MCF 10A (cell line): ENCODE results near the gene SASH1. TPM values are rescaled to one million over a fixed set of nuclear protein-coding genes. Genes with fewer than 3 reads are reported as not detected.

Experiments
- BruUV-seq: library from RNA; stranded (reverse); fragments of 400-500 nt; replicated peaks from 2 replicates; lab custom pipeline; 2021; lab: Mats Ljungman, UMichigan
- CTCF ChIA-PET: fragments of 300-600 bp; sonication (Branson Sonifier 250); formaldehyde crosslinking; extraction: SDS; loops from one replicate; lab custom pipeline; 2021; ENCODE audit warnings: antibody characterized with exemption, inconsistent platforms; lab: Yijun Ruan, JAX
- POLR2A ChIA-PET: fragments of 300-600, 350-650 bp; sonication (Branson Sonifier 250); formaldehyde crosslinking; extraction: SDS; loops from one replicate; lab custom pipeline; 2020; ENCODE audit warnings: antibody characterized with exemption, inconsistent platforms; lab: Yijun Ruan, JAX
- DNase-seq: peaks from one replicate; pipeline ENCODE4 v3.0.0-alpha.2; 2018; ENCODE audit not compliant: unreplicated experiment
- H3K27ac Mint-ChIP-seq: one replicate; pipeline ENCODE4 v1.8.0; 2022; ENCODE audit warnings: mild to moderate bottlenecking, low read depth, mixed read lengths; ENCODE audit not compliant: unreplicated experiment
- H3K27me3 Mint-ChIP-seq: one replicate; pipeline ENCODE4 v1.8.0; 2022; ENCODE audit warnings: mixed read lengths; ENCODE audit not compliant: insufficient read depth, unreplicated experiment
- H3K36me3 Mint-ChIP-seq: one replicate; pipeline ENCODE4 v1.8.0; 2022; ENCODE audit warnings: mild to moderate bottlenecking, moderate library complexity, mixed read lengths; ENCODE audit not compliant: insufficient read depth, unreplicated experiment
- H3K4me1 Mint-ChIP-seq: one replicate; pipeline ENCODE4 v1.8.0; 2022; ENCODE audit warnings: mixed read lengths; ENCODE audit not compliant: insufficient read depth, unreplicated experiment
- H3K4me3 Mint-ChIP-seq: one replicate; pipeline ENCODE4 v1.8.0; 2022; ENCODE audit warnings: mild to moderate bottlenecking, moderate library complexity, mixed read lengths; ENCODE audit not compliant: unreplicated experiment
- H3K9me3 Mint-ChIP-seq: one replicate; pipeline ENCODE4 v1.8.0; 2022; ENCODE audit warnings: mixed read lengths; ENCODE audit not compliant: unreplicated experiment
- CTCF ChIP-seq: fragments of 200-600 bp; IDR thresholded peaks from one replicate; pipeline ENCODE4 v1.8.0; 2022; ENCODE audit warnings: antibody characterized with exemption, mild to moderate bottlenecking; ENCODE audit not compliant: unreplicated experiment
- intact Hi-C: fragments of 100-400 bp; cut with micrococcal nuclease; formaldehyde crosslinking; loops from 2 replicates; pipeline ENCODE4 v1.14.1; 2022
- total RNA-seq: library from RNA; stranded (reverse); gene quantifications from 2 replicates; pipeline ENCODE4 v1.2.3, GENCODE V29; 2022

Gene SASH1
- total RNA-seq, 1 experiment from 2014 or later, result 18.4 TPM

GRCh38 chr6:148311966-148312669 is 30.5 kb upstream of the SASH1 start:
- H3K27me3 Mint-ChIP-seq, result no peaks in the 10 kb centered on the region
- intact Hi-C loops, result no loop called here
- no peak overlapping the region for H3K4me3 Mint-ChIP-seq
- no peak for DNase-seq
- no peak overlapping the region for H3K27ac Mint-ChIP-seq
- no peaks in the 10 kb centered on the region for H3K9me3 Mint-ChIP-seq
- no peak for TF ChIP-seq CTCF
- CTCF ChIA-PET, result interaction anchor here (0.7 kb wide), 2 partner anchors 12 to 61 kb away, joined by 3 read pairs; no protein-coding TSS in a partner anchor
- H3K36me3 Mint-ChIP-seq, result no peaks in the 10 kb centered on the region
- BruUV-seq, result no TSS peak
- POLR2A ChIA-PET, result no interaction called here
- no peaks in the 10 kb centered on the region for H3K4me1 Mint-ChIP-seq

- Mint-ChIP-seq H3K4me1 (no peaks in the 10 kb centered on the region), H3K36me3 (no peaks in the 10 kb centered on the region), H3K9me3 (no peaks in the 10 kb centered on the region), H3K4me3 (no peak overlapping the region), H3K27me3 (no peaks in the 10 kb centered on the region), H3K27ac (no peak overlapping the region)
- DNase-seq, result no peak
- BruUV-seq, result no TSS peak
- ChIA-PET POLR2A (interaction anchor here (0.7 kb wide), 1 partner anchor 45 kb away, joined by 4 read pairs; no protein-coding TSS in a partner anchor), CTCF (interaction anchor here (0.5 to 1.7 kb wide), 4 partner anchors 68 to 749 kb away, joined by 3 to 5 read pairs (median 4); no protein-coding TSS in a partner anchor)
- TF ChIP-seq CTCF, result no peak
- intact Hi-C loops, result no loop called here
Measured at GRCh38 chr6:148313488-148313887, 29.1 kb upstream of the SASH1 start.

GRCh38 chr6:148316308-148316707 is 26.3 kb upstream of the SASH1 start:
- intact Hi-C loops, result no loop called here
- no peaks in the 10 kb centered on the region for H3K4me1 Mint-ChIP-seq
- no peak overlapping the region for H3K27ac Mint-ChIP-seq
- H3K27me3 Mint-ChIP-seq, result no peaks in the 10 kb centered on the region
- TF ChIP-seq CTCF, result no peak
- ChIA-PET CTCF (interaction anchor here (1.4 kb wide), 1 partner anchor 13 kb away, joined by 4 read pairs; no protein-coding TSS in a partner anchor), POLR2A (no interaction called here)
- no peak overlapping the region for H3K4me3 Mint-ChIP-seq
- H3K36me3 Mint-ChIP-seq, result peaks cover 4% of the 10 kb centered on the region
- DNase-seq, result no peak
- no TSS peak for BruUV-seq
- H3K9me3 Mint-ChIP-seq, result no peaks in the 10 kb centered on the region

GRCh38 chr6:148317051-148317450 is 25.6 kb upstream of the SASH1 start:
- no peak for TF ChIP-seq CTCF
- ChIA-PET POLR2A (no interaction called here), CTCF (interaction anchor here (1.4 kb wide), 1 partner anchor 12 kb away, joined by 4 read pairs; no protein-coding TSS in a partner anchor)
- Mint-ChIP-seq H3K27ac (no peak overlapping the region), H3K36me3 (peaks cover 4% of the 10 kb centered on the region), H3K9me3 (no peaks in the 10 kb centered on the region), H3K4me3 (no peak overlapping the region), H3K4me1 (no peaks in the 10 kb centered on the region), H3K27me3 (no peaks in the 10 kb centered on the region)
- intact Hi-C loops, result no loop called here
- no TSS peak for BruUV-seq
- DNase-seq, result no peak
